GM19455 (cell line): ENCODE measurements around the gene SREBF2.
"Not testable (repeated sequence)": the region's sequence is repeated elsewhere in the genome, so short reads cannot be mapped to it uniquely, and the experiment has no call there.

Experiments
- ATAC-seq: cut with Tn5 transposase; IDR thresholded peaks from one replicate; pipeline ENCODE4 v1.9.1; 2021; ENCODE audit not compliant: unreplicated experiment

SREBF2 gene

GRCh38 chr22:41820447-41820846 is 12.5 kb upstream of the SREBF2 start:
- no peak for ATAC-seq

DNA sequence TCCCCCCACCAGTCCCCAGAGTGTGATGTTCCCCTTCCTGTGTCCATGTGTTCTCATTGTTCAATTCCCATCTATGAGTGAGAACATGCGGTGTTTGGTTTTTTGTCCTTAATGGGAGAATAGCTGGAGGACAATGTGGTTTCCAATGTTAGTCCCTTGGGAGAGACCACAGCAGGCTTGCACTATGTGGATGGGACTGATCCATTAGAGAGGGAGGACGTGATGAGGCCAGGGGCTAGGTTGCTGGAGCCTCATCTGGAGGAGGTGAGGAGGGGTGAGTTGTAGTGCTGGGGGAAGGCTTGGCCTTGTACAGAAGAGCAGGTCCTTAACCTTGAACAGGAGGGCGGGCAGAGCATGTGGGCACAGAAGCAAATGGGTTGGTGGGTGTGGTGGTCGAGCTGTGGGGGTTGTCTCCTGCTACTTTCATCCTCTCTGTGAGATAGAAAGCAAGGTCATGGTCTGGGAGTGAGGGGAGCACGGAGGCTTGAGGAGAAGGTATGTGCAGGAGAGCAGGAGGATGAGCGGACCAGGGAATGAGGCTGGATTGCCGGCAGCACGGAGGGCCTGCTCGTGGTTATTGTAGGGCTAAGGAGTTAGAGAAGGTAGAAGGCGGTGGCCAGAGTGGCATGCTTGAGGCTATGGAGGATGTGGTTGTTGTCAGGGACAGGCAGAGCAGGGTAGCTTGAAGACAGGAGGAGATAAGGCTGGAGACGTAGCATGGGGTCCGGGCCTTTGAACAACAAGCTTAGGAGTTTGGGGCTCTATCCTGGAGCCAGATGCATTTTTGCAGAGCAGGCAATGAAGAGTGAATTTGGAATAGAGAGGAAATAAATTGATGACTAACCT is 11.2 kb upstream of the SREBF2 start:
- no peak for ATAC-seq

DNA sequence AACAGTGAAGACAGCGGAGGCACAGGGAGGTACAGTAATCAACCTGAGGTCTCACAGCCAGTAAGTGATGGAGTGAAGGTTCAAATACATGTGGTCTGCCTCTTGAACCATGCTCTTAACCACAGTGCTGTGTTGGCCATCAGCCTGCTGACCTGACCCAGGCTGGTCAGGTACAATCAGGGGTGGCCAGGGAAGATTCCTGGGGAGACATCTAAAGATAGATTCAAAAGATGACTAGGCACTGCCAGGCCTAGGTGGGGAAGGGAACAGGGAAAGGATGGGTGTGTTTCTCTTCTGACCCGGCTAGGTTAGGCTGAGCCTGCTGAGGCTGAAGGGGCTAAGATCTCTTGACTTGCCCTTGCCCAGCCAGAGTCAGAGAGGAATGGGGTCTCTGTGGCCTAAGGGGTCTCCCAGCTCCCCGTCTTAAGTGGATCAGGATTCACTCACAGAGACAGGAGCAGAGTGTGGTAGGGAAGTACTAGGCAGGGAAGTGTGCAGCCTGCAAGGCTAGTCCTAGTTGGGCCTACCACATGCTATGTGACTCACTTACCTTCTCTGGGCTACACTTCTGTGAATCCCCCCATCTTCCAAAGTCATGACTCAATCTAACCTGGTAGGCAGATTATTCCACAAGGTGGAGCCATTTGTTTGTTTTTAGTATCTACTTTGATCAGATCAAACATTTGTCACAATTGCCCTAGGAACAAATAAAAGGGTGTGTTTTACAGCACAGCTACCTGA is 10.4 kb upstream of the SREBF2 start:
- no peak for ATAC-seq

- ATAC-seq: no peak
These were observed 9.1 kb upstream of the SREBF2 start for GRCh38 chr22:41823797-41824196.

DNA sequence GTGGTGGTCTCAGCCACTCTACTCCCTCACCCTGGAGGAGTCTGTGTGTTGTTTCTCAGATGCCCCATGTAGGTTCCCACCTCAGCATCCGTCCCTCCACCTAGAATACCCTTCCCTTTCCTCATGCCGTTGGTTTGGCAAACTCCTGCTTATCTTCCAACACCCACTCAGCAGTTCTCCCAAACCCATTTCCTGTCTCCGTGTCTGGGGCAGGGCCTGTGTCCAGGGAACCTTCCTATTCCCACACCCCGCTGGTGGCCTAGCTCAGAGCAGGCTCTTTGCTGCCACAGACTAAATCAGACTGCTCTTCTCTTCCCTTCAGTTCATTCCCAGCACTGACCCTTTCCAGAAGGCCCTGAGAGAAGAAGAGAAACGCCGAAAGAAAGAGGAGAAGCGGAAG is 7.5 kb upstream of the SREBF2 start:
- ATAC-seq: no peak

DNA sequence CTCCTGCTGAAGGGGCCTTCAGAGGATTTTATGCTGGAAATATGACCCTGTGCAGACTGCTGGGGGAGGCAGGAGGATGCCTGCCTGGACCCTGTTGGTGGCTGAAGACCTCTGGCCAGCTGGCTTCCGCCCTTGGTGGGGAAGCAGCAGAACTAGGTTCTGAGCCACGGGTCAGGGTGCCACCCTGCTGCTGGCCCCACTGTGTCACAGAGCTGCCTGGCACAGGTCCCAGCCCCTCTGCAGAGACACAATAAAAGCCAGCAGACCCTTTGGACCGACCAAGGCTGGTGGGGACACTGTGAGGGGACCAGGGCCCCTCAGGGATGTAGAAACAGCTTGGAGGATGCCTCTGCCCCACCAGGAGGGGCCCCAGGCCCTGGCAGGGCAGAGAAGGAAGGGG is 6.9 kb upstream of the SREBF2 start:
- no peak for ATAC-seq

- ATAC-seq: no peak
These were observed 6.2 kb upstream of the SREBF2 start for GRCh38 chr22:41826430-41827383.

- no peak for ATAC-seq
These were observed 5.2 kb upstream of the SREBF2 start for GRCh38 chr22:41827671-41828070.

GRCh38 chr22:41828516-41828915 is 4.4 kb upstream of the SREBF2 start:
- ATAC-seq: no peak

DNA sequence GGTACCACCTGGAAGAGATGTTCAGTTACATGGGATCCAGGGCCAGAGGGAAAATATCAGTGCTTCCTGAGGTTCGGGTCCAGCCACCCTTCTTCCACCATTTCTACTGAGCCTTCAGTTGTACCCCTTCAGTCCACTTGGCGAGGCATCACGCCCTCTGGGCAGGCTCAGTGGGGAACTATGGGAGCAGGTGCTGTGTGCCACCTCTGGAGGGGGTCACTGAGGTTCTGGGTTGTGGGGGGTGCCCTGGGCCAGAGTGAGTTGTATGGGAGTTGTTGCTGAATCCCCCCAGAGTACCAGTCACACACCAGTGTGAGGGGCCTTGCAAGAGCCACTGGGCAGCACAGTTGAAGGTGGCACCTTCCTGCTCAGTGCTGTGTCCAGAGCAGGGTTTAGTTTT is 2.7 kb upstream of the SREBF2 start:
- ATAC-seq: no peak

DNA sequence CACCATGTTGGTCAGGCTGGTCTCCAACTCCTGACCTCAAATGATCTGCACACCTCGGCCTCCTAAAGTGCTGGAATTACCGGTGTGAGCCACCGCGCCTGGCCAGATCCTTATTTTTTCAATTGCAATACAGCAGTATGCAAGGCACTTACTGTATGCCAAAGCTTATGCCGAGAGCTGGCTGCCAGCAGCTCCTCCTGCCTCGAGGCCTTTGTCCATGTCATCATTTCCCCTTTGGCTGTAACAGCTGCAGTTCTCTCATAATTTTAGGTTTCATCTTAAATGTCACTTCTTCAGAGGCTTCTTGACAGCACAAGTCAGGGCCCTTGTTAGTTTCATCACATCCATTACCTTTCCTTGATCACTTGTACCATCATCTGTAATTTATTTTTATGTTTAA is 1.5 kb upstream of the SREBF2 start:
- no peak for ATAC-seq

GRCh38 chr22:41831828-41832552 is 915 bp upstream of the SREBF2 start:
- no peak for ATAC-seq

DNA sequence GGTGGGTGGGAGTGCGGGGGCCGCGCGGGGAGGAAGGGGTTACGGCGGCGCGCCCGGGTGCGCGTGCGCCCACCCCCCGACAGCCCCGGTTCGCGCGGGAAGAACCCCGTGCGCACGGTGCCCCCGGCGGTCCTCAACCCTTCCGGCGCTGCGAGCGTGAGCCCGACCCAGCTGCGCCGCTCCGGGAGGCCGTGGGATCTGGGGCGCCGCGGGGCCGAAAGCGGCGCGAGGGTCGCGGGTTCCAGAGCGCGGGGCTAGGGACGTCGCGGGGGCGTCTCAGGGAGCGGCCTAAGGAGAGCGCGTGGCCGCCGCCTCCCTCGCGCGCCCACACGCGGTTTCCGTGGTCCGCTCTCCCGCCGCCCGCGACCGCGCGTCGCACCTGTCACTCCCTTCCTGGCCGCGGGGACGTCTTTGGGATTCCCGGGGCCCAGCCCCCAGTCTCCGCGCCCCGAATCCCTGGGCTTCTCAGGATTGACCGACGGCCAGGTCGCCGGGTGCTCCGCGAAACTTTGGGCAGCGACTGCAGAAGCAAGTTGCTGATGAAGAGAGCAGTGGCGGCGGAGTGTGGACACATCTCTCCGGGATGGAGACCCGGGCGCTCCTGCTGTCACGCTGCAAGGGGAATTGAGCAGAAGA is 582 bp downstream of the SREBF2 start:
- ATAC-seq: peak; percentile 20

- ATAC-seq: no peak
These were observed 1.4 kb downstream of the SREBF2 start for GRCh38 chr22:41834005-41834944.

DNA sequence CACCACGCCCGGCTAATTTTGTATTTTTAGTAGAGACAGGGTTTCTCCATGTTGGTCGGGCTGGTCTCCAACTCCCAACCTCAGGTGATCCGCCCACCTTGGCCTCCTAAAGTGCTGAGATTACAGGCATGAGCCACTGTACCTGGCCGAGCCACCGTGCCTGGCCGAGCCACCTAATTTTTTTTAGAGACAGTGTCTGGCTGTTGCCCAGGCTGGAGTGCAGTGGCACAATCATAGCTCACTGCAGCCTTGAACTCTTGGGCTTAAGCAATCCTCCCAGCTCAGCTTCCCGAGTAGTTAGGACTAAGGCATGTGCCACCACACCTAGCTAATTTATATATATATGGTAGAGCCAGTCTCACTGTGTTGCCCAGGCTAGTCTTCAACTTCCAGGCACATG is 2.6 kb downstream of the SREBF2 start:
- not testable (repeated sequence) for ATAC-seq

GRCh38 chr22:41836551-41836950 is 3.6 kb downstream of the SREBF2 start:
- no peak for ATAC-seq

- no peak for ATAC-seq
These were observed 6.1 kb downstream of the SREBF2 start for GRCh38 chr22:41838842-41839618.

DNA sequence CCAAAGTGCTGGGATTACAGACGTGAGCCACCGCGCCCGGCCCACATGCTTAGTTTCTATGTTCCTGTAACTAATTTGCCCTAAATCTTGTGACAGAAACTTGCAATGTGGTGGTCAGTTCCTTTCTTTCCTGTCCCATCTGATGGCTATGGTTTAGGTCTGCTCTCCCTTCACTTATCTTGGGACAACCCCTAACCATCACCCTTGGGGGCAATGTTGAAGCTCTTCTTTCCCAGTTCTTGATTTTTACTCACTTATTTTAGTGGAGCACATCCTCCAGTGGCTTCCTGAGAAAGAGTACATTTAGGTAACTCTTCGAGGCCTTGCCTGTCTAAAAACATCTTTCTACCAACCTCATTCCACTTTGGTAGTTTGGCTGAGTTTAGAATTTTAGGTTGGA is 7.3 kb downstream of the SREBF2 start:
- no peak for ATAC-seq
